Neuron (in vitro differentiated cells): ENCODE data around the gene NDUFS7.

Source experiments
- H2AFZ ChIP-seq: one replicate; pipeline ENCODE4 v1.6.1; 2013; ENCODE audit warnings: low read depth, mild to moderate bottlenecking, inconsistent platforms, low read length, moderate library complexity
- H3K27me3 ChIP-seq: one replicate; pipeline ENCODE4 v1.6.1; 2013; ENCODE audit warnings: low read length; ENCODE audit not compliant: insufficient read depth
- H3K36me3 ChIP-seq: one replicate; pipeline ENCODE4 v1.6.1; 2013; ENCODE audit warnings: low read length; ENCODE audit not compliant: insufficient read depth
- H3K4me1 ChIP-seq: one replicate; pipeline ENCODE4 v1.6.1; 2013; ENCODE audit warnings: low read length; ENCODE audit not compliant: insufficient read depth
- H3K4me3 ChIP-seq: 2 replicates; pipeline ENCODE4 v1.5.1; 2013; ENCODE audit warnings: mild to moderate bottlenecking, low read length, moderate library complexity
- H3K9me3 ChIP-seq: one replicate; pipeline ENCODE4 v1.6.1; 2013; ENCODE audit warnings: low read length

NDUFS7 gene

DNA sequence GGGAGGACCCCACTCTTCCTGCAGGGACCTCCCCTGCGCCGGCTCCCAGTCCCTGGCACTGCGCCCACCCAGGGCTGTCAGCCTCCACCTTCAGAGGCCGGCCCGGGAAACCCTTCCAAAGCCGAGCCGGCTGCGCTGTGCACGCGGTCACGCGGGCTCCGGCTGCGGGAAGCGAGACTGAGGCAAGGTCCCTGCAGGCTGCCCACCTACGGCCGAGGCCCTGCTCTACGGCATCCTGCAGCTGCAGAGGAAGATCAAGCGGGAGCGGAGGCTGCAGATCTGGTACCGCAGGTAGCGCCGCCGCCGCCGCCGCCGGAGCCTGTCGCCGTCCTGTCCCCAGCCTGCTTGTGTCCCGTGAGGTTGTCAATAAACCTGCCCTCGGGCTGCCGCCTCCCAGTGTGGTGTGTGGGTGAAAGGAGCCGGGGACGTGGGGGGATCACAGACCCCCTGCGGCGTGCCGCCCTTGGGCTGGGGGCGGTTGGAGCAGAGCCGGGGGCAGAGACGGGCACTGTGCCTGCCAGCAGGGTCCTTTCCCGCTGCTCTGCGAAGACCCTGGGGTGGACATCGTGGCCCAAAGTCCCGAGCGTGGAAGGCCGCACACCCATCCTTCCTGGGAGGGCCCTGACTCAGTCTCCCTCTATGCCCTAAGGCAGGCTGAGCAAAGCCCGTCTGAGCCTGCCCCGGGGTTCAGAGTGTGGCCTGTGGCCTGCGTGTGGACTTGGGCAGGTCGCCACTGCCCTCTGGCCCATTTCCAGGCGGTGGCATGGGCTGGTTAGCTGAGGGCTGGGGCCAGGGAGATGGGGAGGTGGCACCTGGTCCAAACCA is 11.7 kb downstream of the NDUFS7 start:
- Histone ChIP-seq H2AFZ (no peak overlapping the region), H3K36me3 (peaks cover 23% of the 10 kb centered on the region), H3K4me1 (no peaks in the 10 kb centered on the region), H3K4me3 (no peak overlapping the region), H3K9me3 (no peaks in the 10 kb centered on the region), H3K27me3 (no peaks in the 10 kb centered on the region)

DNA sequence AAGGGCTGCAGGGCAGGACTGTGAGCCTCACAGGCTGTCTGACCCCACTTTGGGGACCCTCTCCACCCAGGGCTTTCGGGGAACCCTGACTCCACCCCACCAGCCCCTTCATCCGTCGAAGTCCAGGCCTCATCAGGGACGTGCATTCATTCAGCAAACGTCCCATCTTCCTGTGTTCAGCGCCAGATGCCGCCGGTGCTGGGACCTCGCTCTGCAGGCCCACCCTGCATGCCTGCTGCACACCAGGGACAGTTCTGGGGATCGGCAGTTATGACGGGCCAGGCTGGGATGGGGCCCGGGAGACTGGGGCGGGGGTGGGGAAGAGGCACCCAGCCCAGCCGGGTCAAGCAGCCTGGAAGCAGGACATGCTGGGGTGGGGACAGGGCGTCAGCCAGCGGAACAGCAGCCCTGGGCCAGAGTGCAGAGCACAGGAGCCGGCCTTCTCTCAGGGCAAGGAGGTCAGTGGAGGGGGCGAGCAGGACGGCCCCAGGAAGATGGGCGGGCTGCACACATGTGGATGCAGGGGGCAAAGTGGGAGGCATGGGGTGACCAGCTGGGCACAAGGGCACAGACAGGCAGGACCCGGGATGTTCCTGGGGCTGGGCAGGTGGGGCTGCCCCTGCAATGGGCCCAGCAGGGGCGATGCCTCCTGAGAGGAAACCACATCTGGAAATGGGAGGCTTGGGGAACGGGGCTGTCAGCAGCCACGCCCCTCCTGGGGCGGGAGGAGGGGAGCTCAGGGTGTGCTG is 12.5 kb downstream of the NDUFS7 start:
- Histone ChIP-seq H3K4me1 (peaks cover 5% of the 10 kb centered on the region), H3K27me3 (no peaks in the 10 kb centered on the region), H2AFZ (no peak overlapping the region), H3K4me3 (no peak overlapping the region), H3K36me3 (peaks cover 18% of the 10 kb centered on the region), H3K9me3 (no peaks in the 10 kb centered on the region)

DNA sequence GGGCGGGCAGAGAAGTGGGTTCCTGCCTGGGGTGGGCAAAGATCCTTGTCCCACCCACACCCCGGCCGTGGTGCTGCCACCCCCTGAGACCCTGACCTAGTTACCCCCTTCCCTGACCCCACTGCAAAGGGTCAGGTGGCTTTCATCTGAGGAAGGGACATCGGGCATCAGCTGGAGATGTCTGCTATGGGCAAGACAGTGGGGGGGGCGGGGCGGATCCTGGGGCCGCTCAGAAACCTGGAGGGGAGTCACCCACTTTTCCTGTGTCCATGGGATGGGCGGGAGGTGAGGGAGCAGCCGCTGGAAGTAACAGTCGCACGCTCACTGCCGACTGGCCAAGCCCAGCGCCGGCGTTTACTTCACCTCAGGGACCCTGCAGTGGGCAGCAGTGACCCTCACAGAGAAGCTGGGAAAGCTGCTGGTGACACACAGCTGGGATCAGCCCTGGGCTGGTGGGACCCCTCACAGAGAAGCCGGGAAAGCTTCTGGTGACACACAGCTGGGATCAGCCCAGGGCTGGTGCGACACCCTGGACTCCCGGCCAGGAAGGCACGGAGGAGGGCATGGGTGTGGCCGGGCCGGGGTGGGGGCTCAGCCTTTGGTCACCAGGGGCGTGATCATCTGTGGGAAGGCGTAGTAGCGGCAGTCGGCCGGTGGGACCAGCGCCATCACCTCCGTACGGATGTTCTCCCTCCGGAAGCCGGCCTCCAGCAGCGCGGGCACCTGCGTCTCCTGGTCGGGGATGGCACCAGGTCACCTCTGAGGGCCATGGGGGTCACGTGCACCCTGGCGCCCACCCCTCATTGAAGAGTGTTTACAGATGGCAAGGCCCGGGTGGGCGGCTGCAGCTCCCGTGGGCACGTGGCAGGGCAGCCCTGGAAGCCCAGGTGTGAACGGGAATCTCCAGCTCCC is 13.3 kb downstream of the NDUFS7 start:
- H2AFZ ChIP-seq = no peak overlapping the region
- H3K4me1 ChIP-seq = peaks cover 5% of the 10 kb centered on the region
- H3K9me3 ChIP-seq = no peaks in the 10 kb centered on the region
- H3K4me3 ChIP-seq = no peak overlapping the region
- H3K27me3 ChIP-seq = no peaks in the 10 kb centered on the region
- H3K36me3 ChIP-seq = peaks cover 18% of the 10 kb centered on the region

DNA sequence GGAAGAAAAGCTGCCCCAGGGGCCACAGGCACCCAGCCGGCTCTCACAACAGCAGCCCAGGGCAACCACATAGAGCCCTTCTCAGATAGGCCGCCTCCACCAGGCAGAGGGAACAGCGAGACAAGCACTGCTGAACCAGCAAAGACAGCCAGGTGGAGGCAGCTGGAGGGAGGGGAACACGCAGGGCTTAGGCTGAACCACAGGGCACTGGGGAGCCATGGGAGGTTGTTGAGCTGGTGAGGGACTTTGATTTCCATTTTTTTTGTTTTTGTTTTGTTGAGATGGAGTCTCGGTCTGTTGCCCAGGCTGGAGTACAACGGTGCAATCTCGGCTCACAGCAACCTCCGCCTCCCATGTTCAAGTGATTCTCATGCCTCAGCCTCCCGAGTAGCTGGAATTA is 14.1 kb downstream of the NDUFS7 start:
- H3K9me3 ChIP-seq = no peaks in the 10 kb centered on the region
- no peak overlapping the region for H3K4me3 ChIP-seq
- no peaks in the 10 kb centered on the region for H3K27me3 ChIP-seq
- H2AFZ ChIP-seq = no peak overlapping the region
- H3K36me3 ChIP-seq = peaks cover 10% of the 10 kb centered on the region
- peaks cover 11% of the 10 kb centered on the region for H3K4me1 ChIP-seq

DNA sequence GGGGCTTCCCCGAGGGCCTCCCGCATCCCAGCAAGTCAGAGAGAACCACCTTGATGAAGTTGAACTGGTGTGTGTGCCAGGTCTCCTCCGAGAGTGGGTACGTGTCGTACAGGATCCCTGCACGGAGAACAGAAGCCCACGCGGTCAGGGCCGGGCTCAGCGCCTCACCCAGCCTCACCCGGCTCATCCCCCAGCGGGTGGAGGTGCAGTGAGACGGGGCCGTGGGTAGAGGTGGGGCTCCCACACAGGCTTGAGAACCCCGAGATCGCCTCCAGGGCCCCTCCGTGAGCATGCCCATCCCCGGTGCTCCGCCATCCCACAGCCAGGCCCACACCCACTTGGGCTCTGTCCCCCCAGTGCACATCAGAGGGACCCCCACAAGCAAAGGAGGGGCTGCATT is 15.4 kb downstream of the NDUFS7 start:
- H3K36me3 ChIP-seq = peaks cover 9% of the 10 kb centered on the region
- H3K9me3 ChIP-seq = no peaks in the 10 kb centered on the region
- peaks cover 11% of the 10 kb centered on the region for H3K4me1 ChIP-seq
- no peak overlapping the region for H2AFZ ChIP-seq
- no peaks in the 10 kb centered on the region for H3K27me3 ChIP-seq
- H3K4me3 ChIP-seq = no peak overlapping the region

DNA sequence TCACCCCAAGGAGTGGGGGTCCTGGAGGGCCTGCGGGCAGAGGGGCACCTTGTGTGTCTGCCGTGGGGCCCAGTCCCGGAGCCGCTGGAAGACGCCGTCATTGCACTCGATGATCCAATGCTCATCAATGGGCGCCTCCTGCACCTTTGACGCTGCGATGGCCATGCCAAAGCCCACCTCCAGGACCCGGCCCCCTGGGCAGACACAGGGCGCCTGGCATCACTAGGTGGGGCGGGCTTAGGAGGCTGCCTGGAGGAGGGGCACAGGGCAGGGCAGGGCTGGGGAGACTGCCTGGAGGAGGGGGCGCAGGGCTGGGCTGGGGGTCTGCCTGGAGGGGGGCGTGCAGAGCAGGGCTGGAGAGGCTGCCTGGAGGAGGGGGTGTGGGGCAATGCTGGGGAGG is 16.0 kb downstream of the NDUFS7 start:
- Histone ChIP-seq H3K27me3 (no peaks in the 10 kb centered on the region), H3K4me3 (no peak overlapping the region), H3K36me3 (peaks cover 9% of the 10 kb centered on the region), H3K4me1 (peaks cover 11% of the 10 kb centered on the region), H3K9me3 (no peaks in the 10 kb centered on the region), H2AFZ (no peak overlapping the region)

DNA sequence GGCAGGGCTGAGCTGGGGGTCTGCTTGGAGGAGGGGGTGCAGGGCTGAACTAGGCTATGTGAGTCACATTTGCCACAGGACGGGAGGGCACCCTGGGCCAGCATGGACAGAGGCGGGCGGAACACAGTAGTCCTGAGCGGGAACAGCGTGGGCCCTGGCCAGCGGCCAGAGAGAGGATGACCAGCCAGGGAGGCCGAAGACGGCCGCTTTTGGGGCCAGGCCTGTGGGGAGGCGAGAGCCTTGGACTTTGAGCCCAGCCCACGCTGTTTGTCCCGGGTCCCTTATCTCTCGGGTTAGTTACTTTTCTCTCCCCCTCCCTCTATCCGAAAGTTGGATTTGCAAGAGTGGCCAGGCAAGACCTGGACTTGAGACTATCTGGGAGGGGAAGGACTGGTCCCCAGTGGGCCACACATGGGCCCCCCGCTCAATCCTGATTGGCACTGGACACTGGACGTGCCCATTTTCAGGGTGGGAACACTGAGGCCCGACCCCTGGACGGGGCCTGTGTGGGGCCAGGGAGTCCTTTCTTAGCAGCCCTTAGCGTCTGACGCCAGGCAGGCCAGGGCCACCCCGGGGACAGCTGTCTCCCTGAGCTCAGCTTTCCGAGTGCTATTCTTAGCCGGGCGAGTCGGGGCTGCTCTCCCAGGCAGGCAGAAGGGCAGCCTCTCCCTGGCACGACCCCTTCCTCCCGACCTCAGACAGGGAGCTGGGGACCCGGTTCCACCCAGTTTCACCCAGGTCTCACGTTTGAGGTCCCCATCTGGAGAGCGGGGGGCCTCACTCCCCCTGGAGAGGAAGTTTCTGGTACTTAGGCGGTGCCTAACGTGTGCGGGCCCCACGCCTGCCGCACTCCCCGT is 16.8 kb downstream of the NDUFS7 start:
- Histone ChIP-seq H2AFZ (peak overlapping the region; percentile 72), H3K4me3 (peak overlapping the region; percentile 61), H3K9me3 (no peaks in the 10 kb centered on the region), H3K27me3 (no peaks in the 10 kb centered on the region), H3K36me3 (peaks cover 9% of the 10 kb centered on the region), H3K4me1 (peaks cover 11% of the 10 kb centered on the region)

DNA sequence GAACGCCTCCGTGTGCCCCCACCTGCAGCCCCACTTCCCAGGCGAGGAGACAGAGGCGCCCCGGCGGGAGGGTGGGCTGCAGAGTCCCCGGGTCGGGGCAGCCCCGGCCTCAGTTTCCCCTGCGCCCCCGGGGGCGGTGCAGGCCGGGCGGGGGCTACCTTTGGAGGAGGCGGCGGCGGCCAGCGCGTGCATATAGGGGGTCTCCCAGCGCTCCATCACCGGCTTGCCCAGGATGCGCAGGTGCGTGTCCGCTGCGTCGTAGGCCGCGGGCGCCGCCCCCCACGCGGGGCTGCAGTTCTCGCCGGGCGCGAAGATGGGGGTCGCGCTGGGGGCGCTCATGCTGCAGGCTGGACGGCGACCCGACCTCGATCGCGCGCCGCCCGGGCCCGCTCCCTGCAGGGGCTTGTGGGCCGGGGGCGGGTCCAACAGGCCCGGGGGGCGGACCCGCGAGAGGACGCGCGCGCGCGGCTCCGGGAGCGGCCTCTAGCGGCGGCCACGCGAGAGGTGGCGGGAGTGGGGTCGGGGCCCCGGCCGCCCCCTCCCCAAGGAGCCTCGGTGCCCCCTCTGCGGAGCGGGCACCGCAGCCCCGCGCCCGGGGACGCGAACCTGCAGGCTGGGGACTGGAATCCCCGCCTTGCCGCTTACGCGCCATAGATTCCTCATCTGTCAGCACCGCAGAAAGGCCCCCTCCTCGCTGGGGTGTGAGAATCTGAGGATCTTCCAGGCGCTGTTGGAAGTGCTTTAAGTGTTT is 17.6 kb downstream of the NDUFS7 start, which contains the start of gene GAMT:
Gene GAMT, minus strand, starts transcription at position 405 of the 751 bp plus-strand sequence. Its CDS starts 66 bp downstream, at position 339.
- peaks cover 9% of the 10 kb centered on the region for H3K36me3 ChIP-seq
- peaks cover 11% of the 10 kb centered on the region for H3K4me1 ChIP-seq
- peak within 1 kb of the TSS; percentile 61 for H3K4me3 ChIP-seq
- H3K27me3 ChIP-seq = no peaks in the 10 kb centered on the region
- no peaks in the 10 kb centered on the region for H3K9me3 ChIP-seq
- H2AFZ ChIP-seq = peak within 1 kb of the TSS; percentile 72

DNA sequence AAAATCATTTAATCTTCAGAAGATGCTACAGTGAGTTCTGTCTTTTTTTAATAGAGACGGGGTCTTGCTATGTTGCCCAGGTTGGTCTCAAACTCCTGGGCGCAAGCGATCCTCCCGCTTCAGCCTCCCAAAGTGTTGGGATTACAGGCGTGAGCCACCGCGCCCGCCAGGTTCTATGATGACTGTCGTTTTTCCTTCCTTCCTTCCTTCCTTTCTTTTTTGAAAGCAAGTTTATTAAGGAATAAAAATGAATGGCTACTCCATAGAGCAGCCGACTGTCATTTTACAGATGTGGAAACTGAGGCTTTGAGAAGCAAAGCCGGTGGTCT is 18.1 kb downstream of the NDUFS7 start:
- Histone ChIP-seq H3K9me3 (no peaks in the 10 kb centered on the region), H3K36me3 (peaks cover 9% of the 10 kb centered on the region), H3K4me3 (peak overlapping the region; percentile 61), H2AFZ (peak overlapping the region; percentile 72), H3K4me1 (peaks cover 15% of the 10 kb centered on the region), H3K27me3 (no peaks in the 10 kb centered on the region)

DNA sequence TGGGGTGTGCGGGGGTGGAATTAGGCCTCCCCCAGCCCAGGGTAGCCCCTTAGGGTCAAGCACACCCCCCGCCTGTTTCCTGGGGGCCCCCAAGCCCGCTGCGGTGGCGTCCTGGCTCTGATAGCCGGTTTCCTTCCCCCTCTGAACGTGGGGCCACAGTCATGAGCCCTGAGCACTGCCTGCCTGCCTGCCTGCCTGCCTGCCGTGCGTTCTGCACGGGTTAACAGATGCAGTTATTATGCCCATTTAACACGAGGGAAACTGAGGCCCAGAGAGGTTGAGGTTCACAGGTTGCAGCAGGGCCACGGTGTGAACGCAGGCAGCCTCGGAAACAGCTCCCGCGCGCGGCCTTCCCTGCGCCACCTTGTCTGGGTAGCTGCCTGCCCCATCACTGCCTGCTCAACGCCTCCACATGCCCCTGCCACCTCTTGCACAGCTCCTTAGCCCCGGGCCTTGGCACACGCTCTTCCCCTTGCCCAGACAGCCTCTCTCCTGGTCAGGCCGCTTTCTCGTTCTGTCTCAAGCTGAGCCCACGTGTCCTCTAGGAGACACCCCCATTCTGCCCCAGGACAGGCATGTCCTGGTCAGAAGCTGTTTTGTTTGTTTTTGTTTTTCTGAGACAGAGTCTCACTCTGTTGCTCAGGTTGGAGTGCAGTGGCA is 18.8 kb downstream of the NDUFS7 start:
- peaks cover 15% of the 10 kb centered on the region for H3K4me1 ChIP-seq
- H3K9me3 ChIP-seq = no peaks in the 10 kb centered on the region
- no peaks in the 10 kb centered on the region for H3K27me3 ChIP-seq
- peaks cover 9% of the 10 kb centered on the region for H3K36me3 ChIP-seq
- no peak overlapping the region for H2AFZ ChIP-seq
- peak overlapping the region; percentile 3 for H3K4me3 ChIP-seq

DNA sequence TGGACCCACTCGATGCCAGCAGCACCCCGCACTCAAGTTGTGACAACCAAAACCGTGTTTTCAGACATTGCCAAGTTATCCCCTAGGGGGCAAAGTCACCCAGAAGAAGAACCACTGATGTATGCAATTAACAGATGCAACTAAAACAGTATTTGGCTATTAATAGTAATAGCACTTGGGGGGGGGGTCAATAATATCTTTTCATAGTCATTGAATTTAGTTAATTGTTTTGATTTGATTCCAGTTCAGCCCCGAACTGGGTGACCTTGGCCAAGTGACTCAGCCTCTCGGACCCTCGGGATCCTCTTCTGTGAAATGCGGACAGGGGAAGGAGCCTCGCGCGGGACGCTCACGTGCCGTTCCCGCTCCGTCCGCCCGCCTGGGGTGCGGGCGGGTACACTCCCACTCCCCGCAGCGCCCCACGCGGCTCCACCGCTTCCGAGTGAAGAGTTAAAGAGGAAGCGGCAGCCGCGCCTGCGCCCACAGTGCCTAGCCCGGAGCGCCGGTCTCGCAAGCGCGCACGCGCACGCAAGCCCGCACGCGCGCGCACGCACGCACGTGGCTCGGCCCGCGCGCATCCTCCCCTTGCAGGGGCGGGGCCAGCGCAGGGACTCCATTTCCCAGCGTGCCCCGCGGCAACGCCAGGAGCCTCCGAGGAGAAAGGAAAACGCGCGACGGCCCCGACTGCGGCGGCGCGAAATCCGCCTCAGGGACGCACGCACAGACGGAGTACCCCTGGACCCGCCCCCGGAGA is 23.2 kb downstream of the NDUFS7 start:
- Histone ChIP-seq H3K9me3 (no peaks in the 10 kb centered on the region), H2AFZ (no peak overlapping the region), H3K36me3 (peaks cover 11% of the 10 kb centered on the region), H3K4me1 (peaks cover 42% of the 10 kb centered on the region), H3K27me3 (no peaks in the 10 kb centered on the region), H3K4me3 (peak overlapping the region; percentile 78)
